Adipocyte (in vitro differentiated cells): ENCODE measurements around the gene CD27.

ENCODE experiments used
- DNase-seq: peaks from one replicate; pipeline ENCODE4 v3.0.0-alpha.2; 2015; ENCODE audit warnings: low read depth
- H3K27me3 ChIP-seq: replicated peaks from 2 replicates; pipeline ENCODE4 v1.7.0; 2013; ENCODE audit warnings: mild to moderate bottlenecking, low read length, moderate library complexity; ENCODE audit not compliant: control insufficient read depth, insufficient read depth
- H3K36me3 ChIP-seq: 2 replicates; pipeline ENCODE4 v1.7.0; 2013; ENCODE audit warnings: low read length, mild to moderate bottlenecking, moderate library complexity; ENCODE audit not compliant: control insufficient read depth, insufficient read depth, severe bottlenecking
- H3K4me1 ChIP-seq: 2 replicates; pipeline ENCODE4 v1.7.0; 2013; ENCODE audit warnings: mild to moderate bottlenecking, low read length, moderate library complexity; ENCODE audit not compliant: control insufficient read depth, insufficient read depth
- H3K4me3 ChIP-seq: 2 replicates; pipeline ENCODE4 v1.7.0; 2013; ENCODE audit warnings: mild to moderate bottlenecking, low read length, moderate library complexity
- H3K9ac ChIP-seq: 2 replicates; pipeline ENCODE4 v1.7.0; 2013; ENCODE audit warnings: mild to moderate bottlenecking, low read length, moderate library complexity
- H3K9me3 ChIP-seq: 2 replicates; pipeline ENCODE4 v1.7.0; 2013; ENCODE audit warnings: mild to moderate bottlenecking, low read length, moderate library complexity; ENCODE audit not compliant: control insufficient read depth

CD27 gene

DNA sequence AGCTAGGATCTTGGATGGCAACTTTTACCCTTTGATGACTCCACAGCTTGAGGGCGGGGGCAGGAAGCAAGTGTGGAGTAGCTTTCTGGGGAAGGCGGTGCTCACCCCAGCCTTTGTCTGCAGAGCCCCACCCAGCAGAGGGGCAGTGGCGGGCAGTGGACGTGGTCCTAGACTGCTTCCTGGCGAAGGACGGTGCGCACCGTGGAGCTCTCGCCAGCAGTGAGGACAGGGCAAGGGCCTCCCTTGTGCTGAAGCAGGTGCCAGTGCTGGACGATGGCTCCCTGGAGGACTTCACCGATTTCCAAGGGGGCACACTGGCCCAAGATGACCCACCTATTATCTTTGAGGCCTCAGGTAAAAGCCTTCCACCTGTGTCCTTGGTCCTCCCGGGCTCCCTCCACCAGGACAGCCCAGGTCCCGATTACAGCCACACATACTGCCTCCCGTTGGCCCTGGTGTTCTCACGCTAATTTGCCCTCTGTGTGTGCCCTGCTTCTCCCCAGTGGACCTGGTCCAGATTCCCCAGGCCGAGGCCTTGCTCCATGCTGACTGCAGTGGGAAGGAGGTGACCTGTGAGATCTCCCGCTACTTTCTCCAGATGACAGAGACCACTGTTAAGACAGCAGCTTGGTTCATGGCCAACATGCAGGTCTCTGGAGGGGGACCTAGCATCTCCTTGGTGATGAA, 8.3 kb downstream of the CD27 start:
- H3K4me1 ChIP-seq: peaks cover 27% of the 10 kb centered on the region
- H3K9me3 ChIP-seq: no peaks in the 10 kb centered on the region
- H3K36me3 ChIP-seq: peaks cover 18% of the 10 kb centered on the region
- H3K4me3 ChIP-seq: peak overlapping the region; percentile 84
- peak overlapping the region; percentile 93 for H3K9ac ChIP-seq
- DNase-seq: no peak
- H3K27me3 ChIP-seq: no peaks in the 10 kb centered on the region

DNA sequence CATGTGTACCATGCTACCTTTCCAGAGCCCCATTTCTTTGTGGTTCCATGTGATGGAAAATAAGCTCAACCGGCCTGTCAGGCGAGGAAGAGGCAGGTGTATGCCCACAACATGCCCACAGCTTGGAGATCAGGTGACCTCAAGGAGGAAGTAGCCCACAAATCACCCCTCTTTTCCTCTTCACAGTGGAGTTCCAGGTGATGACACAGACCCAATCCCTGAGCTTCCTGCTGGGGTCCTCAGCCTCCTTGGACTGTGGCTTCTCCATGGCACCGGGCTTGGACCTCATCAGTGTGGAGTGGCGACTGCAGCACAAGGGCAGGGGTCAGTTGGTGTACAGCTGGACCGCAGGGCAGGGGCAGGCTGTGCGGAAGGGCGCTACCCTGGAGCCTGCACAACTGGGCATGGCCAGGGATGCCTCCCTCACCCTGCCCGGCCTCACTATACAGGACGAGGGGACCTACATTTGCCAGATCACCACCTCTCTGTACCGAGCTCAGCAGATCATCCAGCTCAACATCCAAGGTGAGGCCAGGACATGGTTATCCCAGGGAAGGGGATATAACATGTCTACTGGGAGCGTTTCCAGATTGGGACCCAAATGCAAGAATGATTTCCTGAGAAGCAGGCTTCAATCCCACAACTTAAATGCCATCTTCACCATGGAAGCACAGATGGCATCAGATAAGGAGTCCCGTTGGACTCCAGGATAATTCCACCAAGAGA, 12.6 kb downstream of the CD27 start:
- Histone ChIP-seq H3K27me3 (no peaks in the 10 kb centered on the region), H3K4me3 (no peak overlapping the region), H3K9ac (no peak overlapping the region), H3K36me3 (peaks cover 56% of the 10 kb centered on the region), H3K9me3 (no peaks in the 10 kb centered on the region), H3K4me1 (peaks cover 9% of the 10 kb centered on the region)
- no peak for DNase-seq

GRCh38 chr12:6458281-6459003, 13.7 kb downstream of the CD27 start:
- Histone ChIP-seq H3K4me3 (no peak overlapping the region), H3K9me3 (no peaks in the 10 kb centered on the region), H3K4me1 (no peaks in the 10 kb centered on the region), H3K27me3 (no peaks in the 10 kb centered on the region), H3K36me3 (peaks cover 67% of the 10 kb centered on the region), H3K9ac (no peak overlapping the region)
- DNase-seq: no peak

GRCh38 chr12:6459004-6459337, 14.2 kb downstream of the CD27 start:
- H3K36me3 ChIP-seq: peaks cover 72% of the 10 kb centered on the region
- no peak for DNase-seq

GRCh38 chr12:6460751-6461371, 16.1 kb downstream of the CD27 start:
- Histone ChIP-seq H3K27me3 (no peaks in the 10 kb centered on the region), H3K4me1 (no peaks in the 10 kb centered on the region), H3K36me3 (peaks cover 82% of the 10 kb centered on the region), H3K9me3 (no peaks in the 10 kb centered on the region), H3K9ac (no peak overlapping the region), H3K4me3 (no peak overlapping the region)
- DNase-seq: no peak

More at GRCh38 chr12:6459004-6459337, 14.2 kb downstream of the CD27 start:
- H3K9ac ChIP-seq: no peak overlapping the region
- H3K4me1 ChIP-seq: no peaks in the 10 kb centered on the region
- no peak overlapping the region for H3K4me3 ChIP-seq
- H3K9me3 ChIP-seq: no peaks in the 10 kb centered on the region
- no peaks in the 10 kb centered on the region for H3K27me3 ChIP-seq

DNA sequence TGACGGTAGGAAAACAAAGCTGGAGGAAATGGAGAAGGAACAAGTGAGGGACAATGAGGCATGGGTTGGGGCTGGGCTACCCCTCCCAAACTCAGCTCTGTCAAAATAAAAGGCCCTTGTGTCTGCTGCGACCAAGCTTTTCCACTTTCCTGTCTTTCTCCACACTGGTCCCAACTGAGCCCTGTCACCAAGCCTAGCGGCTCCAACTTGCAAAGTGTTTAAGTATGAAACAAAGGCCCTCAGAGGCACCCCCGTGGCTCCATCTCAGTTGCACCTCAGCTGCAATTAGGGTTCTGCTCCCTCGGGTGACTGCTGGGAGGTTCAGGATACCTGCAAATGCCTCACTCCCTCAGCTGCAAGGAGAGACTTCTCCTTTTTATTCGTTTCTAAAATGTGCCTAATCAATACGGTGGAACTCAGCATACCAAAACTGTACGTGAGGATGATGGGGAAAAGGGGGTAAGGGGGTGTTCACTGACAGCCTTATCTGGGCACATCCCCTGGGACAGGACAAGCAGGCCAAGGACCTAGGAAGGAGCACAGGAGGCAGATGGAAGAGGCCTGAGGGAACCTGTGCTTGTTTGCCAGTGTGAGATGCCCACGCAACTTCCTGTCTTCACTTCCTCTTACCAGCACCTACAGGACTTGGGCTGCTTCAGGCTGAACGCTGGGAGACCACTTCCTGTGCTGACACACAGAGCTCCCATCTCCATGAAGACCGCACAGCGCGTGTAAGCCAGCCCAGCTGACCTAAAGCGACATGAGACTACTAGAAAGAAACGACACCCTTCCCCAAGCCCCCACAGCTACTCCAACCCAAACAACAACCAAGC, 16.9 kb downstream of the CD27 start:
- H3K9me3 ChIP-seq: no peaks in the 10 kb centered on the region
- H3K4me3 ChIP-seq: no peak overlapping the region
- no peak for DNase-seq
- no peaks in the 10 kb centered on the region for H3K4me1 ChIP-seq
- H3K27me3 ChIP-seq: no peaks in the 10 kb centered on the region
- H3K36me3 ChIP-seq: peaks cover 88% of the 10 kb centered on the region
- H3K9ac ChIP-seq: no peak overlapping the region

DNA sequence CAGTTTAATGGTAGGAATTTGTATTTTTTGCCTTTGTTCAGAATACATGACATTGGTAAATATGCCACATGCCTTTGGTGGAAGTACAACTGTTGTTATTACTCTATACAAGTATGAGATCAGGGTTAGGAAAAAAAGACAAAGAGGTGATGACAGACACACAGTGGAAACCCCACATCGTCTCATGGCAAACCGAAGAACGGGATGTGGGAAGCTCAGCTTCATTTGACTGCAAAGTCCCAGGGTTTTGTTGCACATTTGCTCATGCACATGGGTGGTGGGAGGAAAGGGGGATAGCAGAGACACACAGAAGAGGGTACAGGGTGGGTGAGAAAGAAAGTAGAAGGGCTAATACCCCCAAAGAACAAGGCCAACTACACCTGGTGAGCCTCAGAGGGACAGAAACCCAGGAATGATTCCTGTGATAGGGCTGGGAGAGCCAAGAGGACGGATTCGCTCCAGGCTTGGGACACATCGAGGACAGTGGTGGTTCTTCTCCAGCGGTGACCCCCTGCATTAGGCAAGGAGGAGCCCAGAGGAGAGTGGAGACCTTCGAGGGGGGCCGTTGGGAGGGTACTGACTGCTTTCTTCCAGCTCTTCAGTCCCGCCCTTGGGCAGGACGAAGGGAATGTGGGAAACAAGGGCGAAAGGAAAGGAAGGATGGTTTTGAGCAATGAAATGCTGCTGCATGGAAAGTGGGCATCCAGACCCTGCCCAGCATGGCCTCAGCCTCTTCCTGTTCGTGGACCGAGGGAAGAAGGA, 17.7 kb downstream of the CD27 start:
- H3K4me3 ChIP-seq: no peak overlapping the region
- H3K4me1 ChIP-seq: no peaks in the 10 kb centered on the region
- H3K27me3 ChIP-seq: no peaks in the 10 kb centered on the region
- peaks cover 83% of the 10 kb centered on the region for H3K36me3 ChIP-seq
- DNase-seq: no peak
- H3K9me3 ChIP-seq: no peaks in the 10 kb centered on the region
- H3K9ac ChIP-seq: no peak overlapping the region

DNA sequence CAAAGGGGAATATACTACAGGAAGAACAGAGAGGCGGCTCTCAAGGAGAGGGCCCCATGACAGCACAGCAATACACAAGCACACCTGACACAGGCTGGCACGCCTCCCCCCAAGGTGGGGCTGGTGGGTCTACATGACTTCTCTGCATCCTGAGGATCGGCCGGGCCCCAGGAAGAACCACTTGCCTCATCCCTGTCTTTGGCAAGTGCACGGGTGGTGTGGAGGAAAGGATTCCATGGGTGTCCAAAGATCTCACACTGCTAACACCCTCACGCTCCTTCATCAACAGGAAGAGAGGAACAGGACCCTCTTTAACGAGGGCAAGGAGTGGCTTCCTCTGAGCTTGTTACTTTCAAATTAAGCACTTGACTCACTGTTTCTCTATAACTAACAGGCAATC, 18.5 kb downstream of the CD27 start:
- no peak overlapping the region for H3K9ac ChIP-seq
- DNase-seq: no peak
- no peak overlapping the region for H3K4me3 ChIP-seq
- H3K27me3 ChIP-seq: no peaks in the 10 kb centered on the region
- peaks cover 78% of the 10 kb centered on the region for H3K36me3 ChIP-seq
- peaks cover 5% of the 10 kb centered on the region for H3K4me1 ChIP-seq
- no peaks in the 10 kb centered on the region for H3K9me3 ChIP-seq

- H3K36me3 ChIP-seq: peaks cover 72% of the 10 kb centered on the region
- H3K27me3 ChIP-seq: no peaks in the 10 kb centered on the region
- H3K4me1 ChIP-seq: peaks cover 11% of the 10 kb centered on the region
- no peaks in the 10 kb centered on the region for H3K9me3 ChIP-seq
- H3K9ac ChIP-seq: no peak overlapping the region
- no peak overlapping the region for H3K4me3 ChIP-seq
- DNase-seq: no peak
Measured at GRCh38 chr12:6463858-6464257, 19.1 kb downstream of the CD27 start.

GRCh38 chr12:6464531-6464930, 19.8 kb downstream of the CD27 start:
- no peaks in the 10 kb centered on the region for H3K27me3 ChIP-seq
- no peak overlapping the region for H3K4me3 ChIP-seq
- no peaks in the 10 kb centered on the region for H3K9me3 ChIP-seq
- H3K9ac ChIP-seq: no peak overlapping the region
- peaks cover 66% of the 10 kb centered on the region for H3K36me3 ChIP-seq
- DNase-seq: no peak
- peaks cover 18% of the 10 kb centered on the region for H3K4me1 ChIP-seq
